ENCODE results near the gene LPIN2.
"Not testable (repeated sequence)": the region's sequence is repeated elsewhere in the genome, so short reads cannot be mapped to it uniquely, and the experiment has no call there.

- TF ChIP-seq CTCF (IDR thresholded peaks at IDR 0.05; ENCODE audit: insufficient read depth, low read length, poor library complexity, severe bottlenecking); EZH2phosphoT487 (conservative IDR thresholded peaks at IDR 0.05; ENCODE audit: low read length): not testable (repeated sequence)
These were observed 9.2 kb downstream of the LPIN2 start for GRCh38 chr18:3003766-3004165.

All from SU-DHL-6 (cell line).